Measurements from ENCODE around the gene CAMK2D. TPM values are rescaled to one million over a fixed set of nuclear protein-coding genes. Genes with fewer than 3 reads are reported as not detected.
A peak's percentile ranks its signal among the peaks of the same experiment; 100 is the strongest.

CAMK2D gene
- polyA plus RNA-seq, 2 of the 4 experiments (the other 2 are of a cell fraction): 19.1 to 59.9 TPM

DNA sequence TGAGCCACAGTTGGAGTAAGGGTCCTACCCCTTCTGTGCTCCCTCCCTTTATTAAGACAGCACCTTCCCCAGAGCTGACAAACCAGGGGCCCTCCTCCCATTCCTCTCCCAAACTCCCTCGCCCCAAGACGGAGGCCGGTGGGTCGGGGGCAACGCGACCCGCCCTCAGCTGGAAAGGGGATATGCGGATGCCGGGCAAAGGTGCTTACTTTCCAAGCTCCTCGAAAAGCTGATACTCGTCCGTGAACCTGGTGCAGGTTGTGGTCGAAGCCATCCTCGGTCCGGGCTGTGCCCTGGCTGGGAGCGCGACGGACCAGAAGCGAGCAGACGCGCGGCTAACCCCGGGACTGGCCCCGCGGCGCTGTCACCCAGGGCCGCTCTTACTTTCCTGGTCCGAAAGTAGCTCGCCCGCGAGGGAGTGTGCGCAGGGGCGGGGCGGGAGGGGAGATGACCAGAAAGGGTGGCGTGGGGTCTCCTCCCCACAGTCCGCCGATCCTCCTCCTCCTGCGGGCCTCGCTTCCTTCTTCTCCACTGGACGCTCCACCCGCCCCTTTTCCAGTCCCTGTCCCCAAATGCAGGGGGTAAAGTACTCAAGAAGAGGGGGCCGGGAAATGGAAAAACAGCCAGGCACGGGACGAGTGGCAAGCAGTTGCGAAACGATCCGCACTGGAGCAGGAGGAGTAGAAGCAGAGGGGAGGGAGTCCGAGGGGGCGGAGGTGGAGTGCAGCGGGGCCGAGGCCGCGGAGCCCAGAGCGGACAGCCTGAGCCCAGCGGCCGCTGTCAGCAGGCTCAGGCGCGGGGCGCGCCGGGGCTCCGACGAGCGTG, 531 bp downstream of the CAMK2D start:
- peak overlapping the region; percentile 83 for H3K4me2 ChIP-seq
- CTCF ChIA-PET: interaction anchor here (1.0 to 1.5 kb wide), 4 partner anchors 18 to 366 kb away, joined by 3 to 9 read pairs (median 6); no protein-coding TSS in a partner anchor
- DNase-seq (ENCODE audit: low read depth in 1 of 2, low spot score in 1 of 2) (peak; percentile 26 to 72), ATAC-seq (peak; percentile 78 to 83), FAIRE-seq (no peak)
- no peaks in the 10 kb centered on the region for H3K9me3 ChIP-seq
- H3K27ac ChIP-seq: peak overlapping the region; percentile 99 to 100
- H3K4me3 ChIP-seq: peak overlapping the region; percentile 90
- peaks cover 28% of the 10 kb centered on the region for H3K4me1 ChIP-seq
- TF ChIP-seq JUN (IDR thresholded peaks at IDR 0.05): peak in 1 of 2 experiments; percentile 34; a peak in 1 of 5 replicates
- TF ChIP-seq RNF2 (IDR thresholded peaks at IDR 0.05; ENCODE audit: borderline replicate concordance, low read depth): no peak
- peak; percentile 47 to 83; a peak in 3 of 4 replicates for TF ChIP-seq CEBPB (IDR thresholded peaks at IDR 0.05)
- TF ChIP-seq CHD4 (IDR thresholded peaks at IDR 0.05; ENCODE audit: borderline replicate concordance): no peak
- TF ChIP-seq, protein P1, sequence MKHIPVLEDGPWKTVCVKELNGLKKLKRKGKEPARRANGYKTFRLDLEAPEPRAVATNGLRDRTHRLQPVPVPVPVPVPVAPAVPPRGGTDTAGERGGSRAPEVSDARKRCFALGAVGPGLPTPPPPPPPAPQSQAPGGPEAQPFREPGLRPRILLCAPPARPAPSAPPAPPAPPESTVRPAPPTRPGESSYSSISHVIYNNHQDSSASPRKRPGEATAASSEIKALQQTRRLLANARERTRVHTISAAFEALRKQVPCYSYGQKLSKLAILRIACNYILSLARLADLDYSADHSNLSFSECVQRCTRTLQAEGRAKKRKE (CRISPR knock-in tag; IDR thresholded peaks at IDR 0.05; ENCODE audit: low read depth): no peak
- TF ChIP-seq POLR2A (IDR thresholded peaks at IDR 0.05; ENCODE audit: low read length): no peak; the same call in 1 of the 2 replicates
- WGBS (ENCODE audit: missing lambda C conversion rate): 3% methylated on average over 11 of the region's 64 CpGs
- POLR2A ChIA-PET: interaction anchor here (0.6 to 0.9 kb wide), 4 partner anchors 86 to 591 kb away, joined by 3 to 4 read pairs (median 3); no protein-coding TSS in a partner anchor

DNA sequence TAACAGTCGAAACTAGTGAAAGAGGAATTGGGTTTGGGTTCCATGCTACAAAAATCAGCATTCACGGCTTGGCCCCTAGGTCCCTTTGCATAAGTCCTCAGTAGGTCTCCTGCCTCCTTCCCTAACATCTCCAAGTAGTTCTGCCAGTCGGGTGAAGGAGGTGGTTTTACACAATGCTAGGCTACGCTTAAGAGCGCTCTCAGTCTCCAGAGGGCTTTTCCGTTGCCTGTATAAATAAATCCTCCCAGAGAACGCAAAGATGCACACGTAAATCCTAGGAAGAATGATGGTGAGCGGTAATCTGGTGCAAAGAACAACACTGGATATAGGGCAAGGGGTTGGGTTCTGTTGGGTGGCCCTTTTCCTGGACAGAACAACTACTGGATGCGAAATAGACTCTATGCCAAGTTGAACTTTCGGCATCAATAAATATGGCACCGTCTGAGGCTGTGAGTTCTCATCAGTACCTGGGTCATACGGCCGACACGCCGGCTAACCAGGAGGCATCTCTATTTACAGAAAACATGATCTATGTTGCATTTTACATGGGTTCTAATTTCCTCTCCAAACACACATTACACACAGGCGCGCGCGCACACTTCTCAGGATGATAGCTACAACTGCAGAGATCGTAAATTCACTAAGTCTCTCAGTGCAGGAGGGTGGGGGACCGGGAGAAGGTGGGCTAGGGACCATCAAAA, 1.3 kb downstream of the CAMK2D start:
- DNase-seq (ENCODE audit: low read depth in 1 of 2, low spot score in 1 of 2) (peak; percentile 7 to 36), FAIRE-seq (no peak), ATAC-seq (peak; percentile 1 to 10; a peak in 3 of 6 replicates)
- Histone ChIP-seq H3K4me2 (peak overlapping the region; percentile 83), H3K9me3 (no peaks in the 10 kb centered on the region), H3K4me1 (peaks cover 34% of the 10 kb centered on the region), H3K4me3 (peak overlapping the region; percentile 90), H3K27ac (peak overlapping the region; percentile 99 to 100)
- WGBS (ENCODE audit: missing lambda C conversion rate): 1% methylated on average over 22 of the region's 22 CpGs
- POLR2A ChIA-PET: interaction anchor here (0.6 to 0.9 kb wide), 4 partner anchors 85 to 591 kb away, joined by 3 to 4 read pairs (median 3); no protein-coding TSS in a partner anchor
- CTCF ChIA-PET: interaction anchor here (1.0 to 2.2 kb wide), 5 partner anchors 17 to 365 kb away, joined by 3 to 9 read pairs (median 7); no protein-coding TSS in a partner anchor
- no peak for TF ChIP-seq ZSCAN20 (CRISPR knock-in tag; IDR thresholded peaks at IDR 0.05)
- TF ChIP-seq KDM5A (IDR thresholded peaks at IDR 0.05): no peak
- TF ChIP-seq, protein P2, sequence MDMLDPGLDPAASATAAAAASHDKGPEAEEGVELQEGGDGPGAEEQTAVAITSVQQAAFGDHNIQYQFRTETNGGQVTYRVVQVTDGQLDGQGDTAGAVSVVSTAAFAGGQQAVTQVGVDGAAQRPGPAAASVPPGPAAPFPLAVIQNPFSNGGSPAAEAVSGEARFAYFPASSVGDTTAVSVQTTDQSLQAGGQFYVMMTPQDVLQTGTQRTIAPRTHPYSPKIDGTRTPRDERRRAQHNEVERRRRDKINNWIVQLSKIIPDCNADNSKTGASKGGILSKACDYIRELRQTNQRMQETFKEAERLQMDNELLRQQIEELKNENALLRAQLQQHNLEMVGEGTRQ (IDR thresholded peaks at IDR 0.05): no peak

DNA sequence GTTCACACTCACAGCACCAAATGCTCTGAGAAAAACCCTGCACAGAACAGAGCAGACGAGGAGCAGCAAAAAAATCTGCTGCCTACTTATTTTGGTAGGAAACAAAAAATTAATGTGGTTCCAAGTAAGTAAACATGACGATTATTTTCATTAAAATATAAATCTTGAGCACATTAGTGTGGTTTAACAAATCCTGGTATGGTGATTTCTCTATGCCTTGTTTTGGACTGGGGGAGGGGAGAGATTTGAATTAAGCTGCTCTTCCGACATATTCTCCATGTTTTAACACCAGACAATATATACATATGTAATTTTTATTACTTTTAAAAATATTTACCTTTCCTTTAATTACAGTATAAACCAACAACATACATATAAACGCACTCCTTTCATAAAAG, 1.8 kb downstream of the CAMK2D start:
- no peak for ATAC-seq
- FAIRE-seq: no peak
- H3K4me3 ChIP-seq: peak overlapping the region; percentile 90
- H3K9me3 ChIP-seq: no peaks in the 10 kb centered on the region
- no peak for DNase-seq (ENCODE audit: low read depth in 1 of 2, low spot score in 1 of 2)
- H3K27ac ChIP-seq: peak overlapping the region; percentile 99 to 100
- CTCF ChIA-PET: interaction anchor here (0.6 to 2.2 kb wide), 3 partner anchors 17 to 746 kb away, joined by 3 to 7 read pairs (median 3); no protein-coding TSS in a partner anchor
- H3K4me1 ChIP-seq: peaks cover 34% of the 10 kb centered on the region
- POLR2A ChIA-PET: interaction anchor here (1.0 kb wide), 1 partner anchor 213 kb away, joined by 3 read pairs; no protein-coding TSS in a partner anchor
- TF ChIP-seq EHF (CRISPR knock-in tag; IDR thresholded peaks at IDR 0.05): no peak
- TF ChIP-seq JUNB (IDR thresholded peaks at IDR 0.05): no peak
- 2% methylated on average over 4 of the region's 4 CpGs for WGBS (ENCODE audit: missing lambda C conversion rate)
- H3K4me2 ChIP-seq: peak overlapping the region; percentile 83

DNA sequence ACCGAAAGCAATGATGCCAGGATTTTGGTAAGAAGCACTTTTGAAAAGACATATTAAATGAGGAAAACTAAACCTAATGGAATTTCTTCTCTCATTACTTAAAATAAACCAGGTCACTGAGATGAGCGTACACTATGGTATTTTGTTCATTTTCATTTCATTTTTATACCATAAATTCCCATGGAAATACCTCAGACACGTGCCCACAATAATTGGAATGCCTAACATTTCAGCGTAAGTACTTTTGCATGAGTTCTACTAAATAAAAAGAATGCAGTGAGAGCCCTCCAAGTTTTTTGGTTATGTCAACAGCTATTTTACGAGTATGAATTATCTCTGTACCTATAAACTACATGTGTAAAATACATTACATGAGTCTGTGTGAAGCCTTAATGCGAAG, 3.2 kb downstream of the CAMK2D start:
- DNase-seq (ENCODE audit: low read depth in 1 of 2, low spot score in 1 of 2) (no peak), FAIRE-seq (no peak), ATAC-seq (no peak)
- Histone ChIP-seq H3K4me3 (peak overlapping the region; percentile 90; the same call in 1 of the 3 replicates), H3K27ac (no peak overlapping the region), H3K9me3 (no peaks in the 10 kb centered on the region), H3K4me2 (peak overlapping the region; percentile 83), H3K4me1 (peaks cover 34% of the 10 kb centered on the region)
- ChIA-PET POLR2A (no interaction called here), CTCF (interaction anchor here (0.9 to 2.2 kb wide), 2 partner anchors 211 to 363 kb away, joined by 4 to 7 read pairs; no protein-coding TSS in a partner anchor)
- 39% methylated on average over 6 of the region's 6 CpGs for WGBS (ENCODE audit: missing lambda C conversion rate)
- TF ChIP-seq MYC (IDR thresholded peaks at IDR 0.05; ENCODE audit: borderline replicate concordance, low read length): no peak

All from A549 (cell line).